Measurements from ENCODE around the gene RAB3GAP2.
A peak's percentile ranks its signal among the peaks of the same experiment; 100 is the strongest.
"Not testable (repeated sequence)": the region's sequence is repeated elsewhere in the genome, so short reads cannot be mapped to it uniquely, and the experiment has no call there.

The RAB3GAP2 gene

GRCh38 chr1:220310147-220310546 is 37.9 kb upstream of the RAB3GAP2 start:
- H3K23ac ChIP-seq (ENCODE audit: low read length in 2 of 2); H2AK5ac ChIP-seq (ENCODE audit: low read length, severe bottlenecking); H3K27ac ChIP-seq (ENCODE audit: low read length, poor library complexity, severe bottlenecking); H3K36me3 ChIP-seq (ENCODE audit: control insufficient read depth in 1 of 2, insufficient read depth in 2 of 2, low read depth in 1 of 2, low read length in 2 of 2); H2BK15ac ChIP-seq (ENCODE audit: low read depth, poor library complexity, severe bottlenecking); H3K4ac ChIP-seq (ENCODE audit: low read depth in 1 of 2, low read length in 2 of 2); DNase-seq; H3K18ac ChIP-seq (ENCODE audit: low read depth in 1 of 2, low read length in 2 of 2); H3K79me1 ChIP-seq (replicated peaks; ENCODE audit: low read length, poor library complexity, severe bottlenecking); H3K14ac ChIP-seq (ENCODE audit: low read length in 2 of 2); H2BK120ac ChIP-seq (ENCODE audit: low read depth, low read length); H3K4me1 ChIP-seq (ENCODE audit: control insufficient read depth, insufficient read depth, low read depth, low read length); H4K91ac ChIP-seq (ENCODE audit: low read length); H2BK12ac ChIP-seq (ENCODE audit: low read length in 2 of 2); H3K9ac ChIP-seq (ENCODE audit: low read length); H3K27me3 ChIP-seq (ENCODE audit: control insufficient read depth in 1 of 2, insufficient read depth in 1 of 2, low read length in 2 of 2); H4K8ac ChIP-seq (ENCODE audit: low read length); H2BK5ac ChIP-seq (ENCODE audit: low read depth, low read length, poor library complexity, severe bottlenecking); H3K4me3 ChIP-seq (ENCODE audit: insufficient read depth in 1 of 2, low read depth in 1 of 2, low read length in 2 of 2); H3K9me3 ChIP-seq (ENCODE audit: control insufficient read depth, low read length); H3K4me2 ChIP-seq (ENCODE audit: low read length, poor library complexity, severe bottlenecking); H2AFZ ChIP-seq (ENCODE audit: low read depth, low read length): not testable (repeated sequence)
- 89% methylated on average over 4 of the region's 4 CpGs for WGBS

DNA sequence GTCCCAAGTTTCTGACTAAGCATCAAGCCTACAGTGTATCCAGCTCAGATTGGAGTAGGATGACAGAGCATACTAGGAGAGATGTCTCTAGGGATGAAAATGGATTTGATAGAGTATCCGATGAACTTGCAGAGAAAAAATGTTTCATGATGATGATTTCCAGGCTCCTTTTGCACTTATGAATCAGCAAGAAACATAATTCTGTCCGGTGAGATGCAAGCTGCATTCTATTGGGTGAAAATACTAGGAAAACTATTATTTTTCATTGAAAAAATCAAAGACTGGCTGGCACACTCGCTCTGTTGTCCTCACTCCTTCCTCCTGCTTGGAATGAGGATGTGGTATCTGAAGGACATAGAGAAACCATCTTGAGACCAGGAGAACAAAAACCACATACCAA is 35.4 kb upstream of the RAB3GAP2 start:
- Histone ChIP-seq H3K4me3 (ENCODE audit: insufficient read depth in 1 of 2, low read depth in 1 of 2, low read length in 2 of 2) (no peak overlapping the region), H2BK12ac (ENCODE audit: low read length in 2 of 2) (no peak overlapping the region), H2BK5ac (ENCODE audit: low read depth, low read length, poor library complexity, severe bottlenecking) (no peak overlapping the region), H3K18ac (ENCODE audit: low read depth in 1 of 2, low read length in 2 of 2) (no peak overlapping the region), H3K9me3 (ENCODE audit: control insufficient read depth, low read length) (peaks cover 6% of the 10 kb centered on the region), H2BK120ac (ENCODE audit: low read depth, low read length) (no peak overlapping the region), H4K8ac (ENCODE audit: low read length) (no peak overlapping the region), H3K4me2 (ENCODE audit: low read length, poor library complexity, severe bottlenecking) (no peak overlapping the region), H3K23ac (ENCODE audit: low read length in 2 of 2) (no peak overlapping the region), H3K14ac (ENCODE audit: low read length in 2 of 2) (no peak overlapping the region), H3K79me1 (replicated peaks; ENCODE audit: low read length, poor library complexity, severe bottlenecking) (no peaks in the 10 kb centered on the region), H4K91ac (ENCODE audit: low read length) (no peak overlapping the region), H3K4me1 (ENCODE audit: control insufficient read depth, insufficient read depth, low read depth, low read length) (no peaks in the 10 kb centered on the region), H3K36me3 (ENCODE audit: control insufficient read depth in 1 of 2, insufficient read depth in 2 of 2, low read depth in 1 of 2, low read length in 2 of 2) (no peaks in the 10 kb centered on the region), H2AFZ (ENCODE audit: low read depth, low read length) (no peak overlapping the region), H2AK5ac (ENCODE audit: low read length, severe bottlenecking) (no peak overlapping the region), H3K9ac (ENCODE audit: low read length) (peak overlapping the region; percentile 56), H3K27ac (ENCODE audit: low read length, poor library complexity, severe bottlenecking) (no peak overlapping the region), H3K27me3 (ENCODE audit: control insufficient read depth in 1 of 2, insufficient read depth in 1 of 2, low read length in 2 of 2) (no peaks in the 10 kb centered on the region), H3K4ac (ENCODE audit: low read depth in 1 of 2, low read length in 2 of 2) (no peak overlapping the region), H2BK15ac (ENCODE audit: low read depth, poor library complexity, severe bottlenecking) (no peak overlapping the region)
- WGBS, result 91% methylated on average over 3 of the region's 3 CpGs
- DNase-seq, result no peak

- Histone ChIP-seq H3K14ac (ENCODE audit: low read length in 2 of 2) (no peak overlapping the region), H3K27ac (ENCODE audit: low read length, poor library complexity, severe bottlenecking) (no peak overlapping the region), H3K4me3 (ENCODE audit: insufficient read depth in 1 of 2, low read depth in 1 of 2, low read length in 2 of 2) (no peak overlapping the region), H3K9me3 (ENCODE audit: control insufficient read depth, low read length) (peaks cover 6% of the 10 kb centered on the region), H3K79me1 (replicated peaks; ENCODE audit: low read length, poor library complexity, severe bottlenecking) (no peaks in the 10 kb centered on the region), H3K23ac (ENCODE audit: low read length in 2 of 2) (no peak overlapping the region), H2AFZ (ENCODE audit: low read depth, low read length) (no peak overlapping the region), H3K36me3 (ENCODE audit: control insufficient read depth in 1 of 2, insufficient read depth in 2 of 2, low read depth in 1 of 2, low read length in 2 of 2) (no peaks in the 10 kb centered on the region), H2BK15ac (ENCODE audit: low read depth, poor library complexity, severe bottlenecking) (no peak overlapping the region), H3K4me1 (ENCODE audit: control insufficient read depth, insufficient read depth, low read depth, low read length) (no peaks in the 10 kb centered on the region), H2BK12ac (ENCODE audit: low read length in 2 of 2) (no peak overlapping the region), H2BK120ac (ENCODE audit: low read depth, low read length) (no peak overlapping the region), H4K8ac (ENCODE audit: low read length) (no peak overlapping the region), H3K4ac (ENCODE audit: low read depth in 1 of 2, low read length in 2 of 2) (no peak overlapping the region), H4K91ac (ENCODE audit: low read length) (no peak overlapping the region), H3K18ac (ENCODE audit: low read depth in 1 of 2, low read length in 2 of 2) (no peak overlapping the region), H2AK5ac (ENCODE audit: low read length, severe bottlenecking) (no peak overlapping the region), H3K27me3 (ENCODE audit: control insufficient read depth in 1 of 2, insufficient read depth in 1 of 2, low read length in 2 of 2) (no peaks in the 10 kb centered on the region), H3K9ac (ENCODE audit: low read length) (no peak overlapping the region), H3K4me2 (ENCODE audit: low read length, poor library complexity, severe bottlenecking) (no peak overlapping the region), H2BK5ac (ENCODE audit: low read depth, low read length, poor library complexity, severe bottlenecking) (no peak overlapping the region)
- DNase-seq, result no peak
- WGBS, result no CpG with 5 or more reads among the region's 1 CpG
Measured at GRCh38 chr1:220306339-220306738, 34.1 kb upstream of the RAB3GAP2 start.

DNA sequence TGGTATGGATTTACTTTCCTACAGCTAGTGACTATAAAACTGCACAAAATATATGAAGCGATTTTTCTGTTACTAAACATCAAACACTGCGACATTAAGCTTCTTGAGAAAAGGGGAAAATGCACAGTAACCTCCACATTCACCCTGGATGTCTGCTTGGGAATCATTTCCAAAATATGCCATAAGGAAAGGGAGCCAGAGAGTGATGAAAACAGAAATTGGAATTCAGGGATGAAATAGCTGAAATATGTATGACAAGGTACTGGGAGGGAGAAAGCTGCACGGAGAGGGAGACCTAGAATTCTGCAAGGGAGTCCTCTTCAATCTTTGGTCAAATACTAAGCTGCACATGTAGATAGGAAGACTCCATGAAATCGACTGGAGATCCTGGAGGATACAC is 31.6 kb upstream of the RAB3GAP2 start:
- Histone ChIP-seq H2AFZ (ENCODE audit: low read depth, low read length) (no peak overlapping the region), H3K14ac (ENCODE audit: low read length in 2 of 2) (no peak overlapping the region), H3K79me1 (replicated peaks; ENCODE audit: low read length, poor library complexity, severe bottlenecking) (no peaks in the 10 kb centered on the region), H2BK120ac (ENCODE audit: low read depth, low read length) (no peak overlapping the region), H3K23ac (ENCODE audit: low read length in 2 of 2) (no peak overlapping the region), H2AK5ac (ENCODE audit: low read length, severe bottlenecking) (no peak overlapping the region), H3K36me3 (ENCODE audit: control insufficient read depth in 1 of 2, insufficient read depth in 2 of 2, low read depth in 1 of 2, low read length in 2 of 2) (no peaks in the 10 kb centered on the region), H3K4me3 (ENCODE audit: insufficient read depth in 1 of 2, low read depth in 1 of 2, low read length in 2 of 2) (no peak overlapping the region), H3K4me2 (ENCODE audit: low read length, poor library complexity, severe bottlenecking) (no peak overlapping the region), H2BK15ac (ENCODE audit: low read depth, poor library complexity, severe bottlenecking) (no peak overlapping the region), H3K9me3 (ENCODE audit: control insufficient read depth, low read length) (peaks cover 6% of the 10 kb centered on the region), H3K9ac (ENCODE audit: low read length) (no peak overlapping the region), H2BK5ac (ENCODE audit: low read depth, low read length, poor library complexity, severe bottlenecking) (no peak overlapping the region), H2BK12ac (ENCODE audit: low read length in 2 of 2) (no peak overlapping the region), H4K91ac (ENCODE audit: low read length) (no peak overlapping the region), H4K8ac (ENCODE audit: low read length) (no peak overlapping the region), H3K27me3 (ENCODE audit: control insufficient read depth in 1 of 2, insufficient read depth in 1 of 2, low read length in 2 of 2) (no peaks in the 10 kb centered on the region), H3K18ac (ENCODE audit: low read depth in 1 of 2, low read length in 2 of 2) (no peak overlapping the region), H3K4me1 (ENCODE audit: control insufficient read depth, insufficient read depth, low read depth, low read length) (peaks cover 5% of the 10 kb centered on the region), H3K4ac (ENCODE audit: low read depth in 1 of 2, low read length in 2 of 2) (no peak overlapping the region), H3K27ac (ENCODE audit: low read length, poor library complexity, severe bottlenecking) (no peak overlapping the region)
- DNase-seq, result no peak
- WGBS, result 85% methylated on average over 4 of the region's 4 CpGs

All from mesenchymal stem cell (in vitro differentiated cells and primary cell).